HepG2 (cell line): Measurements from ENCODE around the gene CAPN12. TPM values are rescaled to one million over a fixed set of nuclear protein-coding genes. Genes with fewer than 3 reads are reported as not detected.

Experiments
- ATAC-seq: fragments of 200-7000 bp; cut with Tn5 transposase; 3 replicates; pipeline ENCODE4 v1.9.1; 2020; ENCODE audit warnings: mild to moderate bottlenecking, moderate library complexity
- BruUV-seq: library from RNA; stranded (reverse); fragments of 400-500 nt; replicated peaks from 2 replicates; lab custom pipeline; 2021; lab: Mats Ljungman, UMichigan
- CTCF ChIA-PET: fragments of 300-600 bp; formaldehyde crosslinking; extraction: SDS; loops from one replicate; lab custom pipeline; 2021; ENCODE audit warnings: low total read pairs, inconsistent platforms, low intra/inter-chr PET ratio; lab: Yijun Ruan, JAX
- POLR2A ChIA-PET: fragments of 350-600 bp; sonication (Branson Sonifier 250); formaldehyde crosslinking; loops from one replicate; lab custom pipeline; 2020; ENCODE audit warnings: antibody characterized with exemption, inconsistent platforms; lab: Yijun Ruan, JAX
- DNase-seq: peaks from one replicate; pipeline ENCODE4 v3.0.0-alpha.2; 2015; ENCODE audit warnings: low spot score
- FAIRE-seq: peaks from 3 replicates; lab custom pipeline; 2011; peaks lifted over from hg19 to GRCh38; lab: Jason Lieb, UNC
- H2AFZ ChIP-seq: one replicate; pipeline ENCODE4 v1.6.1; 2011; ENCODE audit warnings: low read length, inconsistent platforms
- H3K27ac ChIP-seq: fragments of 300-600 bp; 3 replicates; pipeline ENCODE4 v1.8.0; 2011; ENCODE audit warnings: mixed run types, mild to moderate bottlenecking, mixed read lengths, low read length, inconsistent platforms; ENCODE audit not compliant: insufficient read depth; ENCODE audit errors: extremely low read length
- H3K27me3 ChIP-seq, 2 experiments: fragments of 200-600 bp in 1 of 2; 2 replicates in 1 of 2; 3 replicates in 1 of 2; pipeline versions ENCODE4 v1.6.0 to v1.8.0; 2011; ENCODE audit warnings: low read length in 2 of 2, mild to moderate bottlenecking in 2 of 2, moderate library complexity in 2 of 2, inconsistent platforms in 1 of 2; ENCODE audit not compliant: insufficient read depth in 2 of 2, control insufficient read depth in 1 of 2
- H3K36me3 ChIP-seq, 2 experiments: fragments of 200-600 bp in 1 of 2; replicated peaks in 1 of 2; 2 replicates in 1 of 2; 3 replicates in 1 of 2; pipeline versions ENCODE4 v1.5.1 to v1.8.0; 2011; ENCODE audit warnings: low read length in 2 of 2, inconsistent platforms in 1 of 2; ENCODE audit not compliant: insufficient read depth in 2 of 2, control insufficient read depth in 1 of 2
- H3K4me1 ChIP-seq: 2 replicates; pipeline ENCODE4 v1.5.1; 2012; ENCODE audit warnings: low read length, inconsistent platforms; ENCODE audit not compliant: insufficient read depth
- H3K4me2 ChIP-seq: 2 replicates; pipeline ENCODE4 v1.6.0; 2011; ENCODE audit warnings: low read depth, low read length, inconsistent platforms
- H3K4me3 ChIP-seq, 3 experiments: fragments of 200-600 bp in 1 of 3; sonication (generic), shearing (Covaris generic) in 1 of 3; replicated peaks in 1 of 3; 2 replicates each; pipeline ENCODE4 v1.5.1; 2011 to 2016; ENCODE audit warnings: low read length in 3 of 3, inconsistent platforms in 2 of 3, low read depth in 2 of 3, mild to moderate bottlenecking in 2 of 3, control low read depth in 1 of 3, mixed read lengths in 1 of 3; ENCODE audit not compliant: insufficient read depth in 1 of 3
- H3K79me2 ChIP-seq: one replicate; pipeline ENCODE4 v1.6.1; 2011; ENCODE audit warnings: low read length, inconsistent platforms; ENCODE audit not compliant: insufficient read depth
- H3K9ac ChIP-seq: 2 replicates; pipeline ENCODE4 v1.6.0; 2011; ENCODE audit warnings: mild to moderate bottlenecking, low read depth, low read length, inconsistent platforms; ENCODE audit not compliant: insufficient read depth
- H3K9me3 ChIP-seq: 2 replicates; pipeline ENCODE4 v1.5.1; 2012; ENCODE audit warnings: mild to moderate bottlenecking, low read length
- H4K20me1 ChIP-seq: 2 replicates; pipeline ENCODE4 v1.6.0; 2011; ENCODE audit warnings: inconsistent platforms, mild to moderate bottlenecking, low read length, moderate library complexity; ENCODE audit not compliant: insufficient read depth
- BRD4 ChIP-seq: sonication (generic); formaldehyde crosslinking; IDR thresholded peaks from 2 replicates; pipeline ENCODE4 v1.4.0; 2020; ENCODE audit warnings: missing genetic modification reagents
- JDP2 ChIP-seq: sonication (generic); formaldehyde crosslinking; IDR thresholded peaks from 2 replicates; pipeline ENCODE4 v1.8.1; 2022; ENCODE audit warnings: missing genetic modification reagents, borderline replicate concordance
- KAT2B ChIP-seq: fragments of 150-350 bp; IDR thresholded peaks from 2 replicates; pipeline ENCODE4 v1.6.1; 2014; ENCODE audit warnings: low read depth, low read length, borderline replicate concordance
- NCOA2 ChIP-seq: sonication (generic); formaldehyde crosslinking; IDR thresholded peaks from 2 replicates; pipeline ENCODE4 v1.8.0; 2022; ENCODE audit warnings: inconsistent platforms
- SP4 ChIP-seq: sonication (generic); formaldehyde crosslinking; IDR thresholded peaks from 2 replicates; pipeline ENCODE4 v1.8.1; 2023; ENCODE audit warnings: mild to moderate bottlenecking, missing genetic modification reagents
- STAT5B ChIP-seq: sonication (generic); formaldehyde crosslinking; IDR thresholded peaks from 2 replicates; pipeline ENCODE4 v1.4.0; 2020; ENCODE audit warnings: missing genetic modification reagents
- TAF15 ChIP-seq: fragments of 200-400 bp; formaldehyde crosslinking; IDR thresholded peaks from one replicate; pipeline ENCODE4 v1.6.1; 2018; ENCODE audit warnings: mild to moderate bottlenecking, low read depth, low read length; ENCODE audit not compliant: poor library complexity, severe bottlenecking
- THYN1 ChIP-seq: sonication (generic); formaldehyde crosslinking; IDR thresholded peaks from 2 replicates; pipeline ENCODE4 v1.8.1; 2023; ENCODE audit warnings: low read depth, mild to moderate bottlenecking, moderate library complexity, missing genetic modification reagents, borderline replicate concordance
- ZNF10 ChIP-seq: sonication (generic); formaldehyde crosslinking; IDR thresholded peaks from 2 replicates; pipeline ENCODE4 v1.4.0; 2020; ENCODE audit warnings: mild to moderate bottlenecking, low read depth, missing genetic modification reagents, borderline replicate concordance
- ZNF337 ChIP-seq: sonication (generic); formaldehyde crosslinking; IDR thresholded peaks from 2 replicates; pipeline ENCODE4 v1.5.1; 2020; ENCODE audit warnings: missing genetic modification reagents, low read depth, mild to moderate bottlenecking, borderline replicate concordance
- WGBS: methylation state at CpG from one replicate; pipeline ENCODE4 v1.1.6; 2017; ENCODE audit warnings: low lambda C conversion rate; 5-methylcytosine and 5-hydroxymethylcytosine counted together
- in situ Hi-C: cut with HindIII; loops from 2 replicates; pipeline ENCODE4 v1.10.0; 2017; ENCODE audit warnings: low pct_unique_long_range_greater_than_20kb; ENCODE audit not compliant: extremely low pct_ligation_motif_present
- intact Hi-C: fragments of 100-400 bp; cut with micrococcal nuclease; formaldehyde crosslinking; loops from one replicate; pipeline ENCODE4 v1.10.0; 2022; ENCODE audit not compliant: unreplicated experiment
- polyA plus RNA-seq, 8 experiments: library from polyadenylated mRNA; depleted of rRNA in 3 of 8; stranded (reverse) in 7 of 8; unstranded in 1 of 8; fragments of >200 nt; fragmentation: Illumina TruSeq in 4 of 8; extraction: Trizol in 4 of 8; gene quantifications; 2 replicates each; pipeline versions ENCODE4 v1.2.1 to v1.2.3, GENCODE V29; 2011 to 2016; ENCODE audit warnings: low read depth in 4 of 8, missing spikeins in 1 of 8, mixed read lengths in 1 of 8; ENCODE audit not compliant: insufficient read depth in 1 of 8
- total RNA-seq, 5 experiments: library from RNA; depleted of rRNA; stranded (reverse); fragments of >200 nt; fragmentation: Illumina TruSeq; extraction: Trizol; gene quantifications; 2 replicates each; pipeline ENCODE4 v1.2.3, GENCODE V29; 2016; ENCODE audit warnings: low read depth in 1 of 5
- TF ChIP-seq, protein P1 (sequence below), 2 experiments: fragments of 450-650 bp in 1 of 2; sonication (generic) in 1 of 2; formaldehyde crosslinking; IDR thresholded peaks; 2 replicates each; pipeline versions ENCODE4 v1.5.0 to v1.8.0; 2020 to 2022; ENCODE audit warnings: mild to moderate bottlenecking in 1 of 2, missing genetic modification reagents in 1 of 2
- TF ChIP-seq, protein P2 (sequence below): IDR thresholded peaks from 2 replicates; pipeline ENCODE4 v1.6.1; 2016; ENCODE audit warnings: mild to moderate bottlenecking
- TF ChIP-seq, protein P3 (sequence below): sonication (generic); formaldehyde crosslinking; IDR thresholded peaks from 2 replicates; pipeline ENCODE4 v1.4.0; 2020; ENCODE audit warnings: missing genetic modification reagents
- TF ChIP-seq, protein P4 (sequence below): sonication (generic); formaldehyde crosslinking; conservative IDR thresholded peaks from 2 replicates; pipeline ENCODE4 v1.8.0; 2022; ENCODE audit warnings: missing genetic modification reagents
- TF ChIP-seq, protein P5 (sequence below): sonication (generic); formaldehyde crosslinking; IDR thresholded peaks from 2 replicates; pipeline ENCODE4 v1.8.0; 2023; ENCODE audit warnings: mild to moderate bottlenecking, missing genetic modification reagents
- TF ChIP-seq, protein P6 (sequence below): sonication (generic); formaldehyde crosslinking; IDR thresholded peaks from 2 replicates; pipeline ENCODE4 v1.4.0; 2020; ENCODE audit warnings: mild to moderate bottlenecking, missing genetic modification reagents

CAPN12 gene
- total and polyA plus RNA-seq, 2 of the 13 experiments (the other 11 are each of a cell fraction or from before 2014, with no cell fraction given), result 1.6 to 13.6 TPM

DNA sequence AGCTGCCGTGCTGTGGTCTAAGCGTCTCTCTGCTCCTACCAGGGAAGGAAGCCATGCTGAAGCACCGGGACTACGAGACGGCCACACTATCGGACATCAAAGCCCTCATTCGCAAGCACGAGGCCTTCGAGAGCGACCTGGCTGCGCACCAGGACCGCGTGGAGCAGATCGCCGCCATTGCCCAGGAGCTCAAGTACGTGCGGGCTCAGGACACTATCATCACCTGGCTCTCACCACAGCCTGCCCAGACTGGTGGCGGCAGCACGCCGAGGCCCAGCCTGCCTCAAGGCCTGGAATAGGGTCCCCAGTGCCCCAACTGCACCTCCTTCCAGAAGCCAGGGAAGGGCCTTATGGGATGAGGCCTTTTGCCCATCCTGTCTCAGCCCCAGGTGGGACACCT, 22.8 kb downstream of the CAPN12 start:
- DNase-seq (no peak), ATAC-seq (peak; percentile 15), FAIRE-seq (no peak)
- H3K79me2 ChIP-seq, result no peaks in the 10 kb centered on the region
- H3K9ac ChIP-seq, result peak overlapping the region; percentile 63
- intact Hi-C loops, result loop anchor here (5.0 kb wide), 1 partner anchor 69 kb away; no protein-coding TSS in a partner anchor
- BruUV-seq, result no TSS peak
- peaks cover 29 to 69% of the 10 kb centered on the region in 2 experiments for H3K36me3 ChIP-seq
- ChIA-PET CTCF (no interaction called here), POLR2A (interaction anchor here (0.8 to 3.2 kb wide), 7 partner anchors 20 to 130 kb away, joined by 3 to 26 read pairs (median 6); partner anchors contain the start of genes ACTN4 and ECH1)
- WGBS, result 81% methylated on average over 5 of the region's 20 CpGs
- no peaks in the 10 kb centered on the region for H4K20me1 ChIP-seq
- H3K4me2 ChIP-seq, result peak overlapping the region; percentile 10; the same call in 1 of the 2 replicates
- no peak overlapping the region for H3K4me3 ChIP-seq
- peak overlapping the region; percentile 82 for H3K27ac ChIP-seq
- in situ Hi-C loops, result no loop called here
- no peak overlapping the region for H2AFZ ChIP-seq
- H3K9me3 ChIP-seq, result no peaks in the 10 kb centered on the region
- no peaks in the 10 kb centered on the region for H3K27me3 ChIP-seq
- peaks cover 50% of the 10 kb centered on the region for H3K4me1 ChIP-seq
- TF ChIP-seq JDP2 (CRISPR knock-in tag), result no peak
- TF ChIP-seq, protein P1, sequence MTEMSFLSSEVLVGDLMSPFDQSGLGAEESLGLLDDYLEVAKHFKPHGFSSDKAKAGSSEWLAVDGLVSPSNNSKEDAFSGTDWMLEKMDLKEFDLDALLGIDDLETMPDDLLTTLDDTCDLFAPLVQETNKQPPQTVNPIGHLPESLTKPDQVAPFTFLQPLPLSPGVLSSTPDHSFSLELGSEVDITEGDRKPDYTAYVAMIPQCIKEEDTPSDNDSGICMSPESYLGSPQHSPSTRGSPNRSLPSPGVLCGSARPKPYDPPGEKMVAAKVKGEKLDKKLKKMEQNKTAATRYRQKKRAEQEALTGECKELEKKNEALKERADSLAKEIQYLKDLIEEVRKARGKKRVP (CRISPR knock-in tag; IDR thresholded peaks at IDR 0.05), result no peak
- TF ChIP-seq NCOA2 (CRISPR knock-in tag), result no peak
- TF ChIP-seq SP4 (CRISPR knock-in tag), result no peak
- TF ChIP-seq STAT5B, result no peak
- no peak for TF ChIP-seq KAT2B
- TF ChIP-seq, protein P2, sequence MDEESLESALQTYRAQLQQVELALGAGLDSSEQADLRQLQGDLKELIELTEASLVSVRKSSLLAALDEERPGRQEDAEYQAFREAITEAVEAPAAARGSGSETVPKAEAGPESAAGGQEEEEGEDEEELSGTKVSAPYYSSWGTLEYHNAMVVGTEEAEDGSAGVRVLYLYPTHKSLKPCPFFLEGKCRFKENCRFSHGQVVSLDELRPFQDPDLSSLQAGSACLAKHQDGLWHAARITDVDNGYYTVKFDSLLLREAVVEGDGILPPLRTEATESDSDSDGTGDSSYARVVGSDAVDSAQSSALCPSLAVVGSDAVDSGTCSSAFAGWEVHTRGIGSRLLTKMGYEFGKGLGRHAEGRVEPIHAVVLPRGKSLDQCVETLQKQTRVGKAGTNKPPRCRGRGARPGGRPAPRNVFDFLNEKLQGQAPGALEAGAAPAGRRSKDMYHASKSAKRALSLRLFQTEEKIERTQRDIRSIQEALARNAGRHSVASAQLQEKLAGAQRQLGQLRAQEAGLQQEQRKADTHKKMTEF (CRISPR knock-in tag), result no peak
- no peak for TF ChIP-seq ZNF10 (CRISPR knock-in tag)
- 0 out of 2 replicates have a peak, but pooled peaks have one; percentile 31 for TF ChIP-seq BRD4
- TF ChIP-seq, protein P3, sequence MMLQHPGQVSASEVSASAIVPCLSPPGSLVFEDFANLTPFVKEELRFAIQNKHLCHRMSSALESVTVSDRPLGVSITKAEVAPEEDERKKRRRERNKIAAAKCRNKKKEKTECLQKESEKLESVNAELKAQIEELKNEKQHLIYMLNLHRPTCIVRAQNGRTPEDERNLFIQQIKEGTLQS, result peak; percentile 10; the same call in 1 of the 2 replicates
- no peak for TF ChIP-seq ZNF337 (CRISPR knock-in tag)
- TF ChIP-seq, protein P4, sequence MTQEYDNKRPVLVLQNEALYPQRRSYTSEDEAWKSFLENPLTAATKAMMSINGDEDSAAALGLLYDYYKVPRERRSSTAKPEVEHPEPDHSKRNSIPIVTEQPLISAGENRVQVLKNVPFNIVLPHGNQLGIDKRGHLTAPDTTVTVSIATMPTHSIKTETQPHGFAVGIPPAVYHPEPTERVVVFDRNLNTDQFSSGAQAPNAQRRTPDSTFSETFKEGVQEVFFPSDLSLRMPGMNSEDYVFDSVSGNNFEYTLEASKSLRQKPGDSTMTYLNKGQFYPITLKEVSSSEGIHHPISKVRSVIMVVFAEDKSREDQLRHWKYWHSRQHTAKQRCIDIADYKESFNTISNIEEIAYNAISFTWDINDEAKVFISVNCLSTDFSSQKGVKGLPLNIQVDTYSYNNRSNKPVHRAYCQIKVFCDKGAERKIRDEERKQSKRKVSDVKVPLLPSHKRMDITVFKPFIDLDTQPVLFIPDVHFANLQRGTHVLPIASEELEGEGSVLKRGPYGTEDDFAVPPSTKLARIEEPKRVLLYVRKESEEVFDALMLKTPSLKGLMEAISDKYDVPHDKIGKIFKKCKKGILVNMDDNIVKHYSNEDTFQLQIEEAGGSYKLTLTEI (CRISPR knock-in tag), result no peak
- TF ChIP-seq, protein P5, sequence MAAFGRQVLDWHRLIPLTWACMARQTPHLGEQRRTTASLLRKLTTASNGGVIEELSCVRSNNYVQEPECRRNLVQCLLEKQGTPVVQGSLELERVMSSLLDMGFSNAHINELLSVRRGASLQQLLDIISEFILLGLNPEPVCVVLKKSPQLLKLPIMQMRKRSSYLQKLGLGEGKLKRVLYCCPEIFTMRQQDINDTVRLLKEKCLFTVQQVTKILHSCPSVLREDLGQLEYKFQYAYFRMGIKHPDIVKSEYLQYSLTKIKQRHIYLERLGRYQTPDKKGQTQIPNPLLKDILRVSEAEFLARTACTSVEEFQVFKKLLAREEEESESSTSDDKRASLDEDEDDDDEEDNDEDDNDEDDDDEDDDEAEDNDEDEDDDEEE (CRISPR knock-in tag), result peak; percentile 29; the same call in 1 of the 2 replicates
- TF ChIP-seq, protein P6, sequence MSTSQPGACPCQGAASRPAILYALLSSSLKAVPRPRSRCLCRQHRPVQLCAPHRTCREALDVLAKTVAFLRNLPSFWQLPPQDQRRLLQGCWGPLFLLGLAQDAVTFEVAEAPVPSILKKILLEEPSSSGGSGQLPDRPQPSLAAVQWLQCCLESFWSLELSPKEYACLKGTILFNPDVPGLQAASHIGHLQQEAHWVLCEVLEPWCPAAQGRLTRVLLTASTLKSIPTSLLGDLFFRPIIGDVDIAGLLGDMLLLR, result no peak
- no peak for TF ChIP-seq THYN1
- no peak for TF ChIP-seq TAF15
